GOT3 (cell line): ENCODE data around the gene DSCAM.

Experiments used
- DNase-seq: peaks from one replicate; lab custom pipeline; 2025; ENCODE audit warnings: mixed read lengths; lab: John Stamatoyannopoulos, UW

The DSCAM gene

DNA sequence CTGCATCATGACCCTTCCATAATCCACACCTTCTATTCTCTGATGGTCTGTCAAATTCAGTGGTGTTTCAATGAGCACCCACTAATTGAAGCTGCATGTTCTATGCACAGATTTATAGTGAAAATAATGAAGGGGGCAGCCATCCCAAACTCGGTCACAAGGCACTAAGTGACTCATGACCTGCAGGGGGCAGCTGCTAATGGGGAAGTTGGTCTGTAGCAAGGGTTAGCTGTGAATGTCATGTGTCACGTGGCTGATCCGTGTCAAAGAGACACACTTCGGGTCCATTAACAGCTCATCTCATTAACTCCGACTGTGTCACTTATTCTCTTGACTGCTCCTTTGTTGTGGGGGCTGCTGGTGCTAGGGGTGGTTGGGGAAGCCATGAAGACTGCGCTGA, 673.1 kb downstream of the DSCAM start:
- DNase-seq = no peak

DNA sequence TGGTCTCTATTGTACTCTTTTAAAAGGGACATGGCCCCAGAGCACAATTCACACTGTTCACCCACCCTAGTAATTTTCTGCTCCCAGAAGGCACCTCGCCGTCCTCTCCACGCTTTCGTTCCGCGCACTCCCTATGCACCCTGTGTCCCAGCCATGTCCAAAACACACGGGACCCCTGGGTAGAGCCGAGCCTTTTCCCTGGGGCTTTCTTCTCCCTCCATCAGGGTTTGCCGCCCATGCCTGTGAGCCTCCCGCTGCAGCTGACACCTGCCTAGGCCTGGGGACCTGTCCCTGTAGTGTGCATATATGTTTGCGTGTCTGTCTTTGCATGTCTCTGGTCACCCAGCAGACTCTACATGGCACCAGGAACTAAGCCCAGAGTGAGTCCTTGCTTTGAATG, 677.0 kb downstream of the DSCAM start:
- DNase-seq = no peak

DNA sequence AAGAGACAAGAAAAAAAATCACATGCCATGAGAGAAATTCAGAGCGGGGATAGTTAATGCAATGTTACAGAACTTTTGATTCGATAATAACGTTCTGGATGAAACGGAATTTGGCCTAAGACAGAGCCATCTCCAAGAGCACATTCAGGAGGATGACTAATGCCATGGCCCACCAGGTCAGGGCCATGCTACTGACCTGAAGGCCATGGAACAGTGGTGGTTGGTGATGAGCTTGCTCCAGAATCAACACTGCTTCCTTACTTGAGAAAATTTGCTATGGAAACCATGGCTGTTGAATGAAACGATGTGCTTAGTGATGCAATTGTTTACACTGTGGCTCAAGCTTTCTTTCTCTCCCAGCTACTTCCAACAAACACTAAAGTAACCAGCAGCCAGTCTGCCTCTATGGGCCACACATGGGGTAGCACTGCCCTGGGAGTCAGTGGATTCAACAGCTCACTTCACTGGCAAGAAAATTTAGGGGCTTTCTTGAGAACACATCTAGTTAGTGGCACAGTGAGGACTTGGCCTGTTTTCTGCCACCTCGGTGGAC, 680.6 kb downstream of the DSCAM start:
- DNase-seq = no peak

DNA sequence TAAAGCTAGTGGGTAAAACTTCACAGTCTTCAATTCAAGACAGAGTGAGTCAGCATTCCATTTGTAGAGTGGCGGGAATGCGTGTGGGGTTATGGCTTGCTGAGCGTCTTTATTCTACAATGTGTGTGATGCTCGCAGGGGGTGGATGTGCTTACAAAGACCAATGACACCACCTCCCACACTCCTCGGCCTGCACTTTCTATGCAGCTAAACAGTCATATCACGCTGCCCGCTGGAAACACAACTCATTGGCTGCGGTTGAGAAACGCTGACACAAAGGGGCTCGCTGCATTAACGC, 681.2 kb downstream of the DSCAM start:
- no peak for DNase-seq

DNA sequence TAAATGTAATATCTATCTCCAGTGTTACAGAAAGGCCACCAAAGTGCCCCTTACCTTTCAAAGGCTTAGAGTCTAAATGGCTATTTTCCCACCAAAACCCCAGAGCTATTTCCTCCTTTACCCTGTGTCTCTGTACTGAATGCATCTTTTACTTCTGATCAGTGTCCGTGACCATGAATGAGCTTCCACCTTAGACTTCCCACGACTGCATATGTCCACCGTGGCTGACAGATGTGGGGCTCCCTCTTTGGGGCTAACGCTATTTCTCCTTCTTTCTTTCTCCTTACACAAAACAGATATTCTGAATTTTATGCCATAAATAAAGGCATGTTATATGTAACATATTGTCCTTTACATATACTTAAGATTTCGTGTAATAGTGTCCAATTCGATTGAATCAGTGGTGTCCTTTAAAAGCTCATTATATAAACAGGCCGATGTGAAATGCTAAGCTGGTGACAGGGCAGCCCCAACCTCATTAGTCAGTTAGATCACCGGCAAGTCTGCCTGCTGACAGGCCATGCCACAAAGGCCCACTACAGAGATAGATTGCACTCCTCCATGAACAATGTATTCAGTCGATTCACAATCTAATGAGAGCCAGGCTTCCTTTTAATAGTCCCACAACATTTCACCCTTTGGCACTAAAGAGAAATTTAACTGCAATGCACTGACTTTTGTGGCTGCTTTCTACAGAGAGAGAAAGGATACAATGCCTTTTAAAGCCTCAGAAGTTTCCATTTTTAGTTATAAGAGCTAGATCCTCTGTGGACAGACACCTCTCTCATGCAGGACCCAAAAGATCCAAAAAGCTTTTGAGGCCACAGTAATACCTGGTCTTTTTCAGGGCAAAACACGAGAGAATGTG, 681.8 kb downstream of the DSCAM start:
- DNase-seq = no peak

DNA sequence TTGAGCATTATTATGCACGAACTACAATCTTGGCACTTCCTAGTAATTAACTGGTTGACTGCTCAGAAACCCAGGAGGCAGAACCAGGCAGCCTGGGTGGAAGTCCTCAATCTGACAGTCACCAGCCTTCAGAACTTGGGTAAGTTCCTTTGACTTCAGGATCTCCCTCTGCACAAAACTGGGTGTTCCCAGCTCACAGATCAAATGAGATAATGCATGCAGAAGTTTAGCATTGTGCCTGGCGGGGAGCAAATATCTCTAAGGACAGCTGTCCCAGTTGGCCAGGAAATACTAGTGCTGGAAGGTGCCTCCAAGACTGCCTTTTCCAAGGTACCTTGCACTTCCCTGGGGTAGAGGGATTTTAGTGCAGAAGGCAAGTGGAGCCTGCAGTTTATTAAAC, 684.9 kb downstream of the DSCAM start:
- DNase-seq = no peak

DNA sequence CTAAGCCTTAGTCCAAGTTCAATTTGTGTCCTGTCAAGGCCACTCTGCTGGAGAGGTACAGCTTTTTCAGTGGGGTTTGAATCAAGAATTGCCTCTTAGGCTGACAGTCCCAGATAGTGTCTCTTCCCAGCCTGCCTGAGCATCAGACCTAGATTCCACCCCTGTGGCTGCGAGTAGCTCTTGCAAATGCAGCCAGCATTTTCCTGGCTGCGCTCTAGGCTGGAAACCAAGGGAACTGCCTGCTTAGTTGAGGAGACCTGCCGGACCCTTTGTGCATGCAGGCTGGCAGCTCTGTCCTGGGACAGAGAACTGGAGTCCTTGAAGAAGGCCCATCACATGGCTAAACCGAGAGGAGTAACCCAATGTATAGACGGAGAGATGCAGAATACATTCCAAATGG, 686.0 kb downstream of the DSCAM start:
- DNase-seq = no peak

DNA sequence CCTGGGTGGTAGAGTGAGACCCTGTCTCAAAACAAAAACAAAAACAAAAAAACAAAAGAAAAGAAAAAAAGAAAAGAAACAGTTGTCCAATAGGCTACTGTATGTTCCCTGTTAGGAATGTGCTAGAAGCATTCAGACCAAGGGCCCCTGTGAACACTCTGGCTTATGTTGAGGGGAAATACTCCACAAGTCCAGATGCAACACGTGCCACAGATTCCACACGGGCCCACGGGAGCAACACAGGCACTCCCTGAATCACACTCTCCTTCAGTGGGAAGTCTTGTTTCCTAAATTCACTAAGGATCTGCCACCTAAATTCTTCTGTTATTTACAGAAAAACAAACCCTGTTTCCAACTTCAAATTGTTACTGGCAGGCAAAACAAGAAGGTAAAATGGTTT, 688.6 kb downstream of the DSCAM start:
- no peak for DNase-seq

DNA sequence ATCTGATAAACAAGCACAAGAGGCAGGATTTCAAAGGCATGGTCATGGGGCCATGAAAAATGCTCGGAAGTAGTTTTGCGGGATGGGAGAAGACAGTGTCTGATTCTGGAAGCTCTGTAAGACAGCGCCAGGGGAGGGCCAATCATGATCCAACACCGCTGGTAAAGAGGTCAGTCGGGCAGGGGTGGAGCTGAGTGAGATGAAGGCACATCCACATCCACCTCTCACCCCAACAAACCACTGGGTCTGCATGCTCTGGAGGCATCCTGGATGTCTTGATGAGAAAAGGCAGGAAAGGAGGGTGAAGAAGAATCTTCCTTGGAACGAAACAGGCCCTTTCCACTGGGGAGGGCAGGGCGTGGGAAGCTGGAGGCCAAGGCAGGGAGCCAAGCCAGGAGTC, 691.4 kb downstream of the DSCAM start:
- no peak for DNase-seq

DNA sequence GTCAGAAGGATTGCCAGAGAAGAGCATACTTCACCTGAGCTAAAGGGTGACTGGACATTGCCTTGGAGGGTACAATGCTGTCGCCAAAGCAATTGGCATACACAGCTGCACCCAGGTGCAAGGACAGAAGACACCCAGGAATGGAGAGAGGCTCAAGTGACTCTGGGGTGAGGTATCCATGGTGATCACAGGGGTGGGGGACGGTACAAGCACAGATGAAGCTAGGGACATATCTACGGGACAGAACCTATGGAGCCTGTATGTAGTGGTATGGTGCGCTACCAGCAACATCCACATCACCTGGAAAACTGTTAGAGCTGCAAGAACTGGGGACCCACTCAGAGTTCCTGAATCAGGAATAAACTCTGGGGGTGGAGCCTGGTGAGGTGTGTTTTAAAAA, 693.6 kb downstream of the DSCAM start:
- DNase-seq = no peak

DNA sequence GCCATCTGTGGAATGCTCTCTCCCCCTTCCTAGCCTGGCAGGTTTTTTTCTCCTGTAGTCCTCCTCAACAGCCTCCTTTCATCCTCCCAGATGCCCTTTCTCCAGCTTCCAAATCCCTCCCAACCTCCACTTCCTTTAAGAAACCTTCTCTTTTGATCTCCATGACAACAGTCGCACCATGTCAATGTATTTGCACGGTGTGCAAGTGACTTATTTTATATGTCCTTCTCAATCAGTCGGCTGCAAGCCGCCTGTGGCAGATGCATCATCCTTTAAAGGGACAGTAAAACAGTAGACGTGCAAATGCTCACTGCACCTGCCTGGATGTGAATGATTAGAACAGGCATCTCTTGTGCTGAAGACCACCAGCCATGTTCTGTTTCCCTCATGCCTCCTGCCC, 694.5 kb downstream of the DSCAM start:
- DNase-seq = no peak

DNA sequence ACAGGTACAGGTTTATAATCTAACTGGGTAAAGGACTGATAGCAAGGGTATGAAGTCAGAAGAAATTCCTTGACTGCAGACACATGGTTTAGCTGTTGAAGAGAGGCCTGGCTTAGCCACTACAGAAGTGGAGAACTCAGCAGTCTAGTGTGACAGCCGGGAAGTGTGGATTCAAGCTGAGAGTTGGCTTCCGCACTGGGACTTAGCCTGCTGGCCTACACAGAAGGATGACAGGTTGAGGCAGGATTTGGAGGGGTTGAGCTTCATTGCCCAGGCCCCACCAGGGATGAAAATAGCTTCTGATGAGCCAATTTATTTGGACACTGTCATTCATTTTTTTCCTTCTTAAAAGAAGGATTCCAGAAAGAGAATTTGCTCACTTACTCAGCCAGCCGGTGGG, 695.3 kb downstream of the DSCAM start:
- no peak for DNase-seq

DNA sequence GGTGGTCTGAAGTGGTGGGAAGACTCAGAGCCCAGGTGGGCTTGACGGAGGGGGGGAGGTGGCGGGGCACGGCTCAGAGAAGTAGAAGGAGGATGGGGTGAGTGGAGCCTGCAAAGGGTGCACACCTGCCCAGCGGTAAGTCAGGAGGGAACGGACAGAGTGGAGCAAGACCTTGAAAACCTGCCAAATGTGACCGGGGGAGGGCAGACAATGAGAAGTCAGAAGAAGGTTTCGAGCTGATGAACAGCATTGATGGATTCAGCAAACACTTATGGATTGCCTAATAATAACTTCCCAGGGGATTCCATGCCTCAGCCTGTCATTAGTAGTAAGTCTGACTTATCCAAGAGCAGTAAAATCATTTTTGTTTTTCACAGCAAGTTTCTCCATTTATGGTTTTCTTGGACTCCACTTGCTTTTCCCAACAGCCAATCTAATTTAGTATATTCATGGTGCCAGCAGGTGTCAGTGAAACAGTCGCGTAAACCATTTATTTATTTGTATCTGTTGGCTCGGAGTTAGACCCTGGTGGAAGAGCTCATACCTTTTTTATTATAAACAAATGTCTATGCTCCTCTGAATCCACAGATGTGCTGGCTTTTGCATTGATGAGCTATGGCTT, 700.6 kb downstream of the DSCAM start:
- DNase-seq = no peak

DNA sequence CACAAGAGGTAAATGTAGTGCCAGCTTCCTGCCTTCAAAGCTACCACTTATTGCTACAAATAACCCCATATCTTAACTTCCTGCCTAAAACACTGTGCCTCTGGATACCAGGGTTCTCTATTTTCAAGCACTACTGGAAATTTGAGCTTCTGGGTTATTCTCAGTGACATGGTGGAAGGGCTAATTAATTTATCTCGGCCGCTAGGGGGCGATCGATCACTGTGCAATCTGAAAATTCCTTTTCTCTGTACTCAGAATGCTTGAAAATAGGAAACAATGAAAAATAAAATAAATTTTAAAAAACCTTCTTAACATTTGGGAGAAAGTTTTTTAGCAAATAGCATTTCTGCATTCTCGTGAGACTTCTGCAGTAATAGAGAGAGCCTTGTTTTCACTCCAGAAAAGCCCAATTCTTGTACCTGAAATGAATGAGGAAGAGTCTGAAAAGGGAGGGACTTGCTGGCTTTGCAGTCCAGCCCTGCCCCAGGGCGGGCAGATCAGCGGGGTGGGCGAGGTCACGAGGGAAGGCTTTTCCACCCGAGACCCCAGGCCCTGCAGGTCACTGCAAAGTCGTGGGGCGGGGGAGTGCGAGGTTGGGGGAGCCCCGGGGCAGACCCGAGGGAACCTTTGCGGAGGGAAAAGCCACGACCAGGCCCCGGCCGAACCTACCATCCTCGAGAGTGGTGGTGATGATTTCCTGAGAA, 703.0 kb downstream of the DSCAM start:
- DNase-seq = no peak

DNA sequence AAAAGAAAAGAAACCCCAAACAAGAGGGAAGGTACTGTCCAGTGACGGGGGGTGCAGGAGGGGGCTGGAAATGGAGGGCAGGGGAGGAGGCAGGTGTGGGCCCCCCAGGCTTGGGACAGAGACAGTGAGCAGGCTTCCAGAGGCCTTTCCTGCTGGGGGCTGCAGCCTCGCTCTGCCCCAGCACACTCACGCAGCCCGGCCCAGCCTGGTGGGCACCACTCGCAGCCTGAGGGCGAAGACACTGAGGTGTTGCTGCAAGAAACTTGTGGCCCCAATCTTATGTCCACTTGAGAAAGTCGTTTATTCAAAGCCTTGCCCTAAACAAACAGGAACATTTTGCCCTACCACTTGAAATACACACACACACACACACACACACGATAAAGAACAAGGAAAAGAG, 705.3 kb downstream of the DSCAM start:
- no peak for DNase-seq

DNA sequence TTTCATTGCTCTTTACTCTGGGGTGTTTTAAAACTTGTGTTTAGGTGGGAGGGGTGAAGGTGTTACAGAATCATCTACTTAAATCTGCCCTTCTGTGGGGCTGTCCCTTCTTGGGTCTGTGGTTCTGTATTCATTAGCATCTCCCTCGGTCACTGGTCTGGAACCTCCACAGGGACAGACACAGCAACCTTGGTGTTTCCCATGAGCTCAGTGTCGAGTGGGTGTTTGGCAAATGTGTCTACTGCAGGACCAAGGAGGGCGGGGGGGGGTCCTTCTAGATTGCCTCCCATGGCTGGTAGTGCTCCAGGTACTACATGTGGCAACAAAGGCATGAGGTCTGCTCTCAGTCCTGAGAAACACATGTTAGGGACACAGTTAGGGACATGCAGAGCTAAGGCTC, 706.3 kb downstream of the DSCAM start:
- no peak for DNase-seq

DNA sequence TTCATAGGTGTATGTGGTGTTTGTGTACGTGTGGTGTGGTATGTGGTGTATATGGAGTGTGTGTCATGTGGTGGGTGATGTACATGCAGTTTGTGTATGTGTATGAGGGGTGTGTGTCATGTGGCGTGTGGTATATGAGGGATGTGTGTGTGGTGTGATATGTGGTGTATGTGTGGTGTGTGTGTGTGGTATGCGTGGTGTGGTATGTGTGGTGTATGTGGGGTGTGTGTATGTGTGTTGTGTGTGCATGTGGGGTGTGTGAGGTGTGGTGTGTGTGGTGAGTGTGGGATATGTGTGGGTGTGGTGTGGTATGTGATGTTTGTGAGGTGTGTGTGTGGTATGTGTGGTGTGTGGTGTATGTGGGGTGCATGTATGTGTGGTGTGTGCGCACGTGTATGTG, 707.3 kb downstream of the DSCAM start:
- no peak for DNase-seq

DNA sequence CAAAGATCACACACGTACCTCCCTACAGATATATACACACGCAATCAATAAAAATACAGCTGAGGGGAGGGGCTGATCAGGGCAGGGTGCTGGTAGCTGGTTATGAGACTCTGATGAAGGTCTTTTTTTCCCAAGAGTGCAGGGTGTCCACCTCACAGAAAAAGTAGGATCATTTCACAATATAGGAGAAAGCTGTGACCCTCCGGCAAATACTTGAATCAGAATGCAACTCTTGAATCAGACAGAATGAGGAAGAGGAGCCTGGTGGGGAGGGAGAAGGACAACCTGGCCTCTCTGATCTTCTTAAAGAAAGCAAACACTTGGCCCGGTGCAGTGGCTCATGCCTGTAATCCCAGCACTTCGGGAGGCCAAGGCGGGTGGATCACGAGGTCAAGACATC, 710.4 kb downstream of the DSCAM start:
- no peak for DNase-seq

DNA sequence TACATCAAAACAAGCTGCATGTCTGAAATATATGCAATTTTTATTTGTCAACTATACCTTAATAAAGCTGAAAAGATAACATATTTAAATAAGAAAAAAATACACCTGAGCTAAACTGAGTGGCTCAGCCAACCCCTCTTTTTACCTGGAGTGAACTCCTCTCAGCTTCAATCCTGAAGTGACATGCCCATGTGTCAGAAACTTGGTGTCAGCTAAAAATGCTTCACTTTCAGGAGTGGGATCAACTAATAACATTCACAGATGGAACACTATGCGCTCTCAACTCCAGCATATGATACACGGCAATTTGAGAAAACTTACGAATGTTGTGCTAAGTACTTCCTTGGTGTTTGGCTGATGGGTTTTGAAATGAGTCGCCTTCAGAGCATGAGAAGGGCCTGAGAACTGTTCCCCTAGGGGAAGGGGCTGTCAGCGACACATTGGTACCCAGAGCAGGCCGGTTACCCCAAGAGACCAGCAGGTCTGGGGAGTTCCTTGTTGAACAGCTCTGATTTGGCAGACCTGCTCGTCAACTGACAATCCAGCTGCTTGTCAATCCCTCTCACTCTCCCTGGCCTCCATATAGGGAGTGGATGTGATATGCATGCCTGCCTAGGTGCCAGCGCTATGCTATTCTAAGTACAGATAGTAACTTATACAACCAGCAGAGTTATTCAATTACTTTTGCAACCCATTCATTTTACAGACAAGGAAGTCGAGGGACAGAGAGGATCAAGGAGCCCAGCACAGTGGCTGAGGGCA, 712.0 kb downstream of the DSCAM start:
- DNase-seq = no peak

DNA sequence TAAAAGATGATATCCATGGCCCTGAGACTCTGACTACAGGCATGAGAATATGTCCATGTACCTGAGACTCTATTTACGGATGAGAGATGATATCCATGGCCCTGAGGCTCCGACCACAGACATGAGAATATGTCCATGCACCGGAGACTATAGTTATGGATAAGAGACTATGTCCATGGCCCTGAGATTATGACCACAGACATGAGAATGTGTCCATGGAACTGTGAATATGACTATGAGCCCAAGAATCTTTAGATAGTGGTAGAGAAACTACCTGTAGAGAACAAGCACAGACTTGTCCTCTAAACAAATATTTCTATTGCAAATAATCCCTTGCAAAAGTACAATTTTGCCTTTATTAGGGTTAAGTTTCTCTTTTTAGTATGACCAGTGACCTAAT, 716.5 kb downstream of the DSCAM start:
- DNase-seq = no peak

DNA sequence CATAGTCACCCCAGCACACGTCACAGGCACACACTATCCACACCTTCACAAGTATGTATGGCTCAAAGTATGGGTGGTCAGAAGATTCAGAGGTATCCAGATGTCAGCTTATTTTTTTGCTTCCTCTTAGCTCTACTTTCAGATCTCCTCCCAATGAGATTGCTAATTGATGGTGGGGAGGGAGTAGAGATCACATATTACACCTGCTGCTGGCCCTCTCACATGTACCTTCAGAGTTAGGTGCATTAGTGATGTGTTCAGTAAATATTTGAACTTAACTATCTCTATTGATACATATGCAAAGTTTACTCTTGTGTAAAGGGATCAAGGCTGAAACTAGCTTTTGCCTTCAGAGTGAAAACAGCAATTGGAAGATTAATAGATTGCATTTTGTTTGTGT, 717.1 kb downstream of the DSCAM start:
- no peak for DNase-seq

DNA sequence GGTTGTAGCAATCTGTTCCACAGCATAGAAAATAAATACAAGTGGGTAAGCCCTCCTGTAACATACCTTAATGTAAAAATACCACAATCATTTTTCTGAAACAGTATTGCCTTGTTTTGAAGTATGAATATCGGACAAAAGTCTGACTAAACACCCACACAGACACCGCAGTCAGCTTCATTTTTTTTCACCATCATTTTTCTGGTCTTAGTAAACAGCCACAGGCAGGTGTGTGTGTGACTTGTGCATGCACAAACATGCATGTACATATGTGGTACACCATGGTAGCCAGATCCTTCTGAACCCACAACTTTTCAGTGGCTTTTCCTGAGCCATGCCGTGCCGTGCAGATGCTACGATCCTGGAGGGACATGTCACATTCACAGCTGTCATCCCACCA, 718.1 kb downstream of the DSCAM start:
- no peak for DNase-seq
